ENCODE measurements around the gene PIEZO1.

Gene PIEZO1

DNA sequence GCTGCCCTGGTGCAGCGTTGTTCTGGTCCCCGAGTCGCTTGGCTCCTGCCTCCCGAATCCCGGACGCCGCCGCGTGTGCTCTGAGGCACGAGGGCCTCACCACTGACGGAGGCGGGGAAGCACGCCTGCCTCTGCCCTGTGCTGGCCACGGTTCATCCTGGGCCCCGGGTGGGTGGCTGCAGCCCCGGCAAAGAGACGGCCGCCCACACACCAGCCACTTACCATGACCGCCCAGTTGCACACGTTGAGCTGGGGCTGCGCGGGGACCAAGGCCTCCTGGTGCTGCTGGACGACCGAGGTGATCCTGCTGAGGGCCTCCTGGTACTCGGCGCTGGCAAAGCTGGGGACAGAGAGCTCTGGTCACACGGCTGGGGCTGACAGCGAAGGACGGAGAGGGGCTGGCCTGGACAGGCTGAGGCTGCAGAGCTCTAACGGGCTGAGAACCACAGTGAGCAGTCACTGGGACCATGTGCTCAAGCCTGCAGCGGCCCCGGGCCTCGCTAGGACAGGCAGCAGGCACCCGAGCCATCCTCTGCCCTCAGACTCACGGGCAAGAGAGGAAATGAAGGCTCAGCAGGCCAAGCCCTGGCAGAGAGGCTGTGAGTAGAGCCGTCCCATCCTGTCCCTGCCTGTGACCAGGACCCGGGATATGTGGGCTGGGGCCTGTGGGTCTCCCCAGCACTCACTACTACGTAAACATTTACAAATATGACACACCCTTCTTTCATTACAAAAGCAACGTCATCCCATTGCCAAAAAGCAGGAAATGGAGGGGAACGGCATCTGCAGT is 33.0 kb upstream of the PIEZO1 start:
- TF ChIP-seq, protein P1, sequence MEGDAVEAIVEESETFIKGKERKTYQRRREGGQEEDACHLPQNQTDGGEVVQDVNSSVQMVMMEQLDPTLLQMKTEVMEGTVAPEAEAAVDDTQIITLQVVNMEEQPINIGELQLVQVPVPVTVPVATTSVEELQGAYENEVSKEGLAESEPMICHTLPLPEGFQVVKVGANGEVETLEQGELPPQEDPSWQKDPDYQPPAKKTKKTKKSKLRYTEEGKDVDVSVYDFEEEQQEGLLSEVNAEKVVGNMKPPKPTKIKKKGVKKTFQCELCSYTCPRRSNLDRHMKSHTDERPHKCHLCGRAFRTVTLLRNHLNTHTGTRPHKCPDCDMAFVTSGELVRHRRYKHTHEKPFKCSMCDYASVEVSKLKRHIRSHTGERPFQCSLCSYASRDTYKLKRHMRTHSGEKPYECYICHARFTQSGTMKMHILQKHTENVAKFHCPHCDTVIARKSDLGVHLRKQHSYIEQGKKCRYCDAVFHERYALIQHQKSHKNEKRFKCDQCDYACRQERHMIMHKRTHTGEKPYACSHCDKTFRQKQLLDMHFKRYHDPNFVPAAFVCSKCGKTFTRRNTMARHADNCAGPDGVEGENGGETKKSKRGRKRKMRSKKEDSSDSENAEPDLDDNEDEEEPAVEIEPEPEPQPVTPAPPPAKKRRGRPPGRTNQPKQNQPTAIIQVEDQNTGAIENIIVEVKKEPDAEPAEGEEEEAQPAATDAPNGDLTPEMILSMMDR (IDR thresholded peaks at IDR 0.05; ENCODE audit: insufficient read depth, low read length, missing control alignments): no peak
- CTCF ChIA-PET: interaction anchor here (0.8 to 4.3 kb wide), 5 partner anchors 8 to 398 kb away, joined by 3 to 20 read pairs (median 4); partner anchors contain the start of genes GALNS and TRAPPC2L
- H3K4me3 ChIP-seq (ENCODE audit: low read depth, low read length): no peak overlapping the region
- POLR2A ChIA-PET: no interaction called here
- DNase-seq (ENCODE audit: low read depth, low spot score): no peak

DNA sequence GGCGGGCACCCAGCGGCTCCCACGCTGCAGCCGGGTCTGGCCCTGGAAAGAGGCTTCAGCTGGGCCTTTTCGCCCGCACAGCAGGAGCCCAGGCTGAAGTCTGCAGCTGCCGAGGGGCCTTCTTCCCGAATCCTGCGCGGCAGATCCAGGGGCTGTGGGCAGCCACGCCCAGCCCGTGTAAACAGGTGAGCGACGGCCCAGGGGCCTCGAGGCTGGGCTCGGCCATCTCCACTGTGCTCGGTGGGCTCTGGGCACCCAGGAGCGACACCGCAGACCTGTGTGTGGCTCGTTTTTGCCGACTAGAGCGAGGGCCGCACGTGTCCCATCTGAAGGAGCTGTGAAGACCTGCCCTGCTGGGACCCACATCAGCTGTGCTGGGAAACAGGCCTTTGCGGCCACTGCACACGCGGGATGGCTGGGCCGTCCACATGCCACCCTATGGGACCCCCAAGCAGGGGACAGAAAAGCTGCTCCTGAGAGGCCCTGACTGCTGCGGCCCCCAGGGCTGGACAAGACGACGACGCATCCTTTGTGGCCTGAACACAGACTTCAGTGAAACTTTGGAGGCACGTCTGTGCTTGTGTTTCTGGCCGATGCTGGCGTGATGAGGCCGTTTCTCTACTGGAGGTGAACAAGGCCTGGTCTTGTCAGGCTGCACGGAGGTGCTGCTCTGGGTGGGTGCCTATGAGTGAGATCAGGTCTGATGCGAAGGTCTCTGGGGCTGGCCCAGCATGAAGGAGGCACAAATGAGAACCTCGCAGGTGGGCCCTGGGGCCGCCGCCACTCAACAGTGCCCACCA is 31.9 kb upstream of the PIEZO1 start:
- TF ChIP-seq, protein P1 (IDR thresholded peaks at IDR 0.05; ENCODE audit: insufficient read depth, low read length, missing control alignments): no peak
- DNase-seq (ENCODE audit: low read depth, low spot score): no peak
- CTCF ChIA-PET: interaction anchor here (1.1 to 4.3 kb wide), 2 partner anchors 41 to 350 kb away, joined by 4 to 20 read pairs; partner anchors contain the start of genes GALNS and TRAPPC2L
- H3K4me3 ChIP-seq (ENCODE audit: low read depth, low read length): no peak overlapping the region
- POLR2A ChIA-PET: no interaction called here

DNA sequence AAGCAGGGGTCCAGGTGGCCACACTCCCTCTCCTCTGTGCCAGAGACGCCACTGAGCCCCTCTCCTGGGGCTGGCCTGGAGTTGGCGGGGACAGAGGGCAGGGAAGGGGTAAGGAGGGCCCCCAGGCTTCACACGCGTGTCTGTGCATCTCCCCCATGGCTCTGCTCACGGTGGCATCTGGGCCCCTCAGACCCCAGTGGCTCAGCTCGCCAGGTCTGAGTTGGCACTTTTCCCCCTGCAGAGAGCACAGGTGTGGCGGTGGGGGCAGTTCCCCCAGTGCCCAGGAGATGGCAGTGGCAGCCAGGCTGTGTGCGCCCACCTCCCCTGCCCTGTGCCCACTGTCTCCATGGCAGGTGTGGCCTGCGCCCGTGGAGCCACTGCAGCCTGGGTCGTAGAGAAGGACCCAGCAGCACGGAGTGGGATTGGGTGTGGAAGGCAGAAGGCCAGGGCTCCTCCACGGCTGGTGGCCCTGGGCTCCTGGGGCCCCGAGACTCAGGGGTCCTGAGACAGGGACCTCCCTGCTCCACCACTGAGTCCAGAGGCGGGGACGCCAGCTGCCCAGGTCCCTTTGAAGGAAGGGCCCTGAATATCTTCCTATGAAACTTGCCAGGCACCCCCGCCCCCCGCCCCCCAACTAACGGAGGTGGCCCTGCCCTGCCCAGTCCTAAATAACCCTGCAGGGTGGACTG is 31.0 kb upstream of the PIEZO1 start:
- DNase-seq (ENCODE audit: low read depth, low spot score): no peak
- H3K4me3 ChIP-seq (ENCODE audit: low read depth, low read length): no peak overlapping the region
- ChIA-PET POLR2A (no interaction called here), CTCF (interaction anchor here (0.5 to 4.3 kb wide), 7 partner anchors 15 to 400 kb away, joined by 3 to 20 read pairs (median 4); partner anchors contain the start of genes GALNS and TRAPPC2L)
- TF ChIP-seq, protein P1 (IDR thresholded peaks at IDR 0.05; ENCODE audit: insufficient read depth, low read length, missing control alignments): peak; percentile 75

DNA sequence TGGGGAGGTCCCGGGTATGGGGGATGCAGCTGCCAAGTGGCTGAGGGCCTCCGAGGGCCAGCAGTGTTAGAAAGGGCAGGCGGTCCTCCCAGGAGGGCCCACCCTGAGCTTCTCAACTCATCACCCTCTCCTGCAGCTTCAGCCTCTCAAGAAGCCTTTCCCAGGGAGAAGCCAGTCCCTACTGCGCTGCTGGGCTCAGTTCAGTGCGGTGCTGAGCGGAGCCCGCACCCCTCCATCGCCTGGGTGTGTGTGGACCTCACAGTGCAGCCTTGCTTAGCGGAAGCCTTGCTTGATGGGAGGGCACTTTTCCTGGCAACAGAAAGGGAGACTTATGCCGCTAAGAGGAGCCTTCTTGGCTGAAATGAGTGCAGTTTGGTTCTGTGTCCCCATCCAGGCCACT is 30.2 kb upstream of the PIEZO1 start:
- TF ChIP-seq, protein P1 (IDR thresholded peaks at IDR 0.05; ENCODE audit: insufficient read depth, low read length, missing control alignments): no peak
- CTCF ChIA-PET: interaction anchor here (0.9 to 4.3 kb wide), 5 partner anchors 15 to 401 kb away, joined by 3 to 20 read pairs (median 4); partner anchors contain the start of genes GALNS and TRAPPC2L
- no peak overlapping the region for H3K4me3 ChIP-seq (ENCODE audit: low read depth, low read length)
- POLR2A ChIA-PET: no interaction called here
- no peak for DNase-seq (ENCODE audit: low read depth, low spot score)

DNA sequence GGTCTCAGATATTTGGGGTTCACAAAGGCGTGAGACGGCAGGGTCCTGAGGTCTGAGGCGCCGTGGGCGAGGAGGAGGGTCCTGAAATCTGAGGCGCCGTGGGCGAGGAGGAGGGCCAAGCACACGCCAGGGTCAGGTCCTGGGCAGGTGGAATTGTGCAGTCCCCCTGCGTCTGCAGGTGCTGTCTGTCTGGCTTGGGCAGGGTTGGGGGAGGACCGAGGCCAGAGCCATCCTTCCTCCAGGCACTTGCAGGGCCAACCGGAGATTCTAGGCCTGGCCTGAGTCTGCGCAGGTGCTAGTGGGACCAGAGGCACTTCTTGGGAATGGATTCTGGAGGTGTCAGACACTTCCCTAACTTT is 29.1 kb upstream of the PIEZO1 start:
- CTCF ChIA-PET: interaction anchor here (1.1 to 4.3 kb wide), 5 partner anchors 16 to 353 kb away, joined by 3 to 20 read pairs (median 7); partner anchors contain the start of genes GALNS and TRAPPC2L
- no peak for DNase-seq (ENCODE audit: low read depth, low spot score)
- TF ChIP-seq, protein P1 (IDR thresholded peaks at IDR 0.05; ENCODE audit: insufficient read depth, low read length, missing control alignments): no peak
- no peak overlapping the region for H3K4me3 ChIP-seq (ENCODE audit: low read depth, low read length)
- POLR2A ChIA-PET: no interaction called here

Data from AG04449 (cell line).